Large intestine (tissue), 3 donors: ENCODE measurements around the gene NRXN3. TPM values are rescaled to one million over a fixed set of nuclear protein-coding genes. Genes with fewer than 3 reads are reported as not detected.
A peak's percentile ranks its signal among the peaks of the same experiment; 100 is the strongest.
"Not testable (repeated sequence)": the region's sequence is repeated elsewhere in the genome, so short reads cannot be mapped to it uniquely, and the experiment has no call there.

ENCODE experiments used
- DNase-seq, 2 donors: peaks; one replicate each; pipeline versions ENCODE4 v3.0.0 to v3.0.0-alpha.2; 2013
- H3K27ac ChIP-seq: one replicate; pipeline ENCODE4 v1.5.1; 2013; ENCODE audit warnings: low read length
- H3K27me3 ChIP-seq: 2 replicates; pipeline ENCODE4 v1.6.1; 2013; ENCODE audit warnings: low read length; ENCODE audit not compliant: control insufficient read depth, insufficient read depth
- H3K36me3 ChIP-seq: 2 replicates; pipeline ENCODE4 v1.6.1; 2013; ENCODE audit warnings: low read length; ENCODE audit not compliant: control insufficient read depth, insufficient read depth
- H3K4me1 ChIP-seq: one replicate; pipeline ENCODE4 v1.6.1; 2013; ENCODE audit warnings: low read length; ENCODE audit not compliant: control insufficient read depth, insufficient read depth
- H3K4me3 ChIP-seq: one replicate; pipeline ENCODE4 v1.5.1; 2013; ENCODE audit warnings: low read length
- H3K9me3 ChIP-seq: one replicate; pipeline ENCODE4 v1.6.1; 2013; ENCODE audit warnings: mild to moderate bottlenecking, low read depth, low read length, moderate library complexity; ENCODE audit not compliant: control insufficient read depth
- WGBS: methylation state at CpG from one replicate; pipeline ENCODE4 v1.1.5; 2013; ENCODE audit warnings: low lambda C conversion rate; ENCODE audit not compliant: insufficient coverage; 5-methylcytosine and 5-hydroxymethylcytosine counted together
- polyA plus RNA-seq: library from polyadenylated mRNA; unstranded; fragments of 120-200 nt; gene quantifications from one replicate; pipeline ENCODE4 v1.2.1, GENCODE V29; 2013

NRXN3 gene
- polyA plus RNA-seq, 1 donor, result 12.8 TPM

- no CpG with 5 or more reads among the region's 4 CpGs for WGBS
- DNase-seq, result no peak
- Histone ChIP-seq H3K27ac (no peak overlapping the region), H3K36me3 (no peaks in the 10 kb centered on the region), H3K4me3 (no peak overlapping the region), H3K9me3 (no peaks in the 10 kb centered on the region), H3K4me1 (no peaks in the 10 kb centered on the region), H3K27me3 (no peaks in the 10 kb centered on the region)
Measured at GRCh38 chr14:78501909-78502308, 331.7 kb downstream of the NRXN3 start.

- 100% methylated on average over 1 of the region's 4 CpGs for WGBS
- H3K36me3 ChIP-seq, result no peaks in the 10 kb centered on the region
- DNase-seq, result no peak
Measured at GRCh38 chr14:78508023-78508422, 337.9 kb downstream of the NRXN3 start.

GRCh38 chr14:78509516-78509915, 339.3 kb downstream of the NRXN3 start:
- H3K36me3 ChIP-seq, result no peaks in the 10 kb centered on the region
- no CpG with 5 or more reads among the region's 2 CpGs for WGBS
- no peak overlapping the region for H3K4me3 ChIP-seq
- H3K27me3 ChIP-seq, result no peaks in the 10 kb centered on the region
- no peak for DNase-seq
- H3K4me1 ChIP-seq, result no peaks in the 10 kb centered on the region
- H3K27ac ChIP-seq, result no peak overlapping the region
- no peaks in the 10 kb centered on the region for H3K9me3 ChIP-seq

More at GRCh38 chr14:78508023-78508422, 337.9 kb downstream of the NRXN3 start:
- no peaks in the 10 kb centered on the region for H3K4me1 ChIP-seq
- no peaks in the 10 kb centered on the region for H3K27me3 ChIP-seq
- H3K27ac ChIP-seq, result no peak overlapping the region
- H3K9me3 ChIP-seq, result no peaks in the 10 kb centered on the region
- no peak overlapping the region for H3K4me3 ChIP-seq

- DNase-seq, result no peak
- WGBS, result no CpG with 5 or more reads among the region's 2 CpGs
- Histone ChIP-seq H3K4me3 (no peak overlapping the region), H3K9me3 (no peaks in the 10 kb centered on the region), H3K4me1 (no peaks in the 10 kb centered on the region), H3K27ac (no peak overlapping the region), H3K36me3 (no peaks in the 10 kb centered on the region), H3K27me3 (no peaks in the 10 kb centered on the region)
Measured at GRCh38 chr14:78512021-78512420, 341.8 kb downstream of the NRXN3 start.

GRCh38 chr14:78519863-78520262, 349.7 kb downstream of the NRXN3 start:
- Histone ChIP-seq H3K27ac (no peak overlapping the region), H3K27me3 (no peaks in the 10 kb centered on the region)
- DNase-seq, result peak in 1 of 2 donors; percentile 8

GRCh38 chr14:78524196-78524595, 354.0 kb downstream of the NRXN3 start:
- H3K27ac ChIP-seq, result no peak overlapping the region
- no peaks in the 10 kb centered on the region for H3K9me3 ChIP-seq
- no peak for DNase-seq
- no peaks in the 10 kb centered on the region for H3K36me3 ChIP-seq
- WGBS, result 100% methylated on average over 1 of the region's 7 CpGs
- H3K4me1 ChIP-seq, result no peaks in the 10 kb centered on the region
- H3K27me3 ChIP-seq, result no peaks in the 10 kb centered on the region
- no peak overlapping the region for H3K4me3 ChIP-seq

More at GRCh38 chr14:78519863-78520262, 349.7 kb downstream of the NRXN3 start:
- no peaks in the 10 kb centered on the region for H3K9me3 ChIP-seq
- no peaks in the 10 kb centered on the region for H3K36me3 ChIP-seq
- no peaks in the 10 kb centered on the region for H3K4me1 ChIP-seq
- H3K4me3 ChIP-seq, result no peak overlapping the region

- Histone ChIP-seq H3K4me3 (no peak overlapping the region), H3K4me1 (no peaks in the 10 kb centered on the region), H3K36me3 (no peaks in the 10 kb centered on the region), H3K27me3 (no peaks in the 10 kb centered on the region), H3K27ac (no peak overlapping the region), H3K9me3 (no peaks in the 10 kb centered on the region)
- 87% methylated on average over 5 of the region's 5 CpGs for WGBS
- DNase-seq, result no peak
Measured at GRCh38 chr14:78524766-78525165, 354.6 kb downstream of the NRXN3 start.

GRCh38 chr14:78530078-78530477, 359.9 kb downstream of the NRXN3 start:
- H3K36me3 ChIP-seq, result no peaks in the 10 kb centered on the region
- H3K4me3 ChIP-seq, result no peak overlapping the region
- no peak overlapping the region for H3K27ac ChIP-seq
- H3K27me3 ChIP-seq, result no peaks in the 10 kb centered on the region
- no CpG with 5 or more reads among the region's 2 CpGs for WGBS
- no peaks in the 10 kb centered on the region for H3K9me3 ChIP-seq
- H3K4me1 ChIP-seq, result no peaks in the 10 kb centered on the region
- no peak for DNase-seq

GRCh38 chr14:78534141-78534540, 364.0 kb downstream of the NRXN3 start:
- Histone ChIP-seq H3K36me3 (no peaks in the 10 kb centered on the region), H3K4me1 (no peaks in the 10 kb centered on the region), H3K4me3 (no peak overlapping the region), H3K9me3 (no peaks in the 10 kb centered on the region), H3K27ac (no peak overlapping the region), H3K27me3 (no peaks in the 10 kb centered on the region)
- 40% methylated on average over 1 of the region's 2 CpGs for WGBS
- DNase-seq, result no peak

- Histone ChIP-seq H3K4me1 (no peaks in the 10 kb centered on the region), H3K27me3 (no peaks in the 10 kb centered on the region), H3K9me3 (no peaks in the 10 kb centered on the region), H3K36me3 (no peaks in the 10 kb centered on the region), H3K27ac (no peak overlapping the region), H3K4me3 (no peak overlapping the region)
- peak in 1 of 2 donors; percentile 36 for DNase-seq
Measured at GRCh38 chr14:78535041-78535440, 364.9 kb downstream of the NRXN3 start.

GRCh38 chr14:78541788-78542187, 371.6 kb downstream of the NRXN3 start:
- WGBS, result no CpG with 5 or more reads among the region's 2 CpGs
- H3K27me3 ChIP-seq, H3K36me3 ChIP-seq, DNase-seq, H3K9me3 ChIP-seq, H3K4me1 ChIP-seq, H3K27ac ChIP-seq, H3K4me3 ChIP-seq: not testable (repeated sequence)
